ENCODE measurements around the gene TRAFD1. TPM values are rescaled to one million over a fixed set of nuclear protein-coding genes. Genes with fewer than 3 reads are reported as not detected.

Gene TRAFD1
- total and polyA plus RNA-seq, 4 donors: 16.9 to 43.1 (median 37.8) TPM

DNA sequence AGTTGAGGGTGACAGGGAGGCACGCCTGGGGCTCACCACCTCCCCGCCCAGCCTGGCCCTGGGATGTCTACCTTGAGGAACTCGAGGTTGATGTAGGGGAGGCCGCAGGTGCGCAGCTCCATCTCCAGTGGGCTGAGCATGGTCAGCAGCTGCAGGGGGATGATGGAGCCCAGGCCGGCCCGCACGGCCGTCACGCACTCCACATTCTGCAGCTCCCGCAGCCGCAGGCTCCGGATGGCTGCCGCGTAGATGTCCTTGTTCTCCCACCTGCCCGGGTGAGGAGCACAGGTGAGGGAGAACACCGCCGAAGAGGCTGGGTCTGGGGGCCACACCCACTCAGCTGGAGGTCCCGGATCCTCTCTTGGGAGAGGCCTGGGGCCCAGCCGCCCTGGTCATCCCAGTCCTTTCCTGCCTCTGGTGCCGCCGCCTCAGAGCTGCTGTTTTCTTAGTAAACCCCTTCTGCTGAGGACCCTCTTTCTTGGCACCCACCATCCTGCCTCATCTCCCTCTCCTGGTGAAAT lies 38.2 kb downstream of the TRAFD1 start:
- DNase-seq (no peak), ATAC-seq (ENCODE audit: insufficient read depth, low FRiP score) (no peak)
- Histone ChIP-seq H3K4me3 (no peak overlapping the region), H3K27ac (ENCODE audit: low read depth in 1 of 2, low read length in 1 of 2) (no peak overlapping the region), H3K9me3 (ENCODE audit: control insufficient read depth in 4 of 4, insufficient read depth in 3 of 4, low read length in 3 of 4) (peaks cover 0 to 5% (median under 1%) of the 10 kb centered on the region in 4 donors), H3K4me1 (ENCODE audit: control insufficient read depth in 5 of 5, insufficient read depth in 5 of 5, low read length in 5 of 5) (no peaks in the 10 kb centered on the region), H3K9ac (ENCODE audit: insufficient read depth in 1 of 2, low read length in 2 of 2) (no peak overlapping the region), H3K36me3 (ENCODE audit: control insufficient read depth in 4 of 4, insufficient read depth in 4 of 4, low read length in 4 of 4) (peaks cover 3 to 51% (median 37%) of the 10 kb centered on the region in 4 donors), H3K27me3 (ENCODE audit: control insufficient read depth in 3 of 3, insufficient read depth in 3 of 3, low read length in 2 of 3) (no peaks in the 10 kb centered on the region)
- WGBS, 2 donors: 95 to 96% methylated on average over 22 of the region's 22 CpGs
- TF ChIP-seq, protein P1, sequence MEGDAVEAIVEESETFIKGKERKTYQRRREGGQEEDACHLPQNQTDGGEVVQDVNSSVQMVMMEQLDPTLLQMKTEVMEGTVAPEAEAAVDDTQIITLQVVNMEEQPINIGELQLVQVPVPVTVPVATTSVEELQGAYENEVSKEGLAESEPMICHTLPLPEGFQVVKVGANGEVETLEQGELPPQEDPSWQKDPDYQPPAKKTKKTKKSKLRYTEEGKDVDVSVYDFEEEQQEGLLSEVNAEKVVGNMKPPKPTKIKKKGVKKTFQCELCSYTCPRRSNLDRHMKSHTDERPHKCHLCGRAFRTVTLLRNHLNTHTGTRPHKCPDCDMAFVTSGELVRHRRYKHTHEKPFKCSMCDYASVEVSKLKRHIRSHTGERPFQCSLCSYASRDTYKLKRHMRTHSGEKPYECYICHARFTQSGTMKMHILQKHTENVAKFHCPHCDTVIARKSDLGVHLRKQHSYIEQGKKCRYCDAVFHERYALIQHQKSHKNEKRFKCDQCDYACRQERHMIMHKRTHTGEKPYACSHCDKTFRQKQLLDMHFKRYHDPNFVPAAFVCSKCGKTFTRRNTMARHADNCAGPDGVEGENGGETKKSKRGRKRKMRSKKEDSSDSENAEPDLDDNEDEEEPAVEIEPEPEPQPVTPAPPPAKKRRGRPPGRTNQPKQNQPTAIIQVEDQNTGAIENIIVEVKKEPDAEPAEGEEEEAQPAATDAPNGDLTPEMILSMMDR (IDR thresholded peaks at IDR 0.05; ENCODE audit: control extremely low read depth, extremely low read depth): no peak

DNA sequence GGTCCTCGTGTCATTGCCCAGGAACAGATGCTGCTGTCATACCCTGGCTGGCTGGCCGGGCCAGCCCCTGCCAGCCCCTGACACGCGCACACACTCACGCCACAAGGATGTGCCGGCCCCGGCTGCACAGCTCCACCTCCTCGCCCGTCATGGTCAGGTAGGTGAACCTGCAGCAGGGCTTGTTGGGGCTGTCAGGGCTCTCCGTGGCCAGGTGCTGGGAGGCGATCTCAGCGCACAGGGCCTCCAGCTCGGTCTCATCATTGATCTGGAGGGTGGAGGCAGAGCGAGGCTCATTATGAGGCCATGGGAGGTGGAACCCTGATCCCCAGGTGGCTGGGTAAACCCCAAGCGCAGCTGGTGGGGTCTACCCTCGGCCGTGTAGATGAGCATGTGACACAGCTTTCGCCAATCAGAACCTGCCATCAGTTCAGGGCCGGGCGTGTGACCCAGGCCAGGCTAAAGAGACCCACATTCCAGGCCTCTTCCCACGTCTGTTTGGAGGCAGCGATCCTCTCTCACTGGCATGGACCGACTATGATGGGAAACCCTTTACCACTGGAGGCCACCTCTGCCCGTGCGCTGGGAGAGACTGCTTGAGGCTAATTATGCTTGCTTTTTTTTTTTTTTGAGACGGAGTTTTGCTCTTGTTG lies 38.8 kb downstream of the TRAFD1 start:
- Histone ChIP-seq H3K36me3 (ENCODE audit: control insufficient read depth in 4 of 4, insufficient read depth in 4 of 4, low read length in 4 of 4) (peaks cover 3 to 51% (median 33%) of the 10 kb centered on the region in 4 donors), H3K9ac (ENCODE audit: insufficient read depth in 1 of 2, low read length in 2 of 2) (no peak overlapping the region), H3K27ac (ENCODE audit: low read depth in 1 of 2, low read length in 1 of 2) (no peak overlapping the region), H3K9me3 (ENCODE audit: control insufficient read depth in 4 of 4, insufficient read depth in 3 of 4, low read length in 3 of 4) (peaks cover 0 to 3% (median 0%) of the 10 kb centered on the region in 4 donors), H3K4me3 (no peak overlapping the region), H3K27me3 (ENCODE audit: control insufficient read depth in 3 of 3, insufficient read depth in 3 of 3, low read length in 2 of 3) (no peaks in the 10 kb centered on the region), H3K4me1 (ENCODE audit: control insufficient read depth in 5 of 5, insufficient read depth in 5 of 5, low read length in 5 of 5) (no peaks in the 10 kb centered on the region)
- 92 to 94% methylated on average over 26 of the region's 26 CpGs for WGBS, 2 donors
- TF ChIP-seq, protein P1 (IDR thresholded peaks at IDR 0.05; ENCODE audit: control extremely low read depth, extremely low read depth): no peak
- DNase-seq: no peak
- no peak for ATAC-seq (ENCODE audit: insufficient read depth, low FRiP score)

DNA sequence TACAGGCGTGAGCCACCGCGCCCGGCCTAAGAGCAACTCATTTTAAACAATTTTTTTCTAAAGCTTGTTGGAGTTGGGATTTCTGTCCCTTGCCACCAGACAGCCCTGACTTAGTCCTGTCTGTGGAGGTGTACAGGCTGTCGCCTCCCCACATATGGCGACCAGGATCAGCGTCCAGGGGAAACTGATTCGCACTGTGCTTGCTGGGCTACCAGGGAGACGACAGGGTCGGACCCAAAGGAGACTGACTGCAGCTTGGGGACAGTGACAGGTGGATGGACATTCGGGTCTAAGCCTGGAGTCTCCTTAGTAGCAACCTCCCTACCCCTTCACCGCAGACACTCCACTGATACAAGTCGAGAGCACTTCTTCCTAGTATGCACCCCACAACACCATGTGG lies 40.3 kb downstream of the TRAFD1 start:
- Histone ChIP-seq H3K4me1 (ENCODE audit: control insufficient read depth in 5 of 5, insufficient read depth in 5 of 5, low read length in 5 of 5) (no peaks in the 10 kb centered on the region), H3K9me3 (ENCODE audit: control insufficient read depth in 4 of 4, insufficient read depth in 3 of 4, low read length in 3 of 4) (peaks cover 0 to 3% (median 0%) of the 10 kb centered on the region in 4 donors), H3K27ac (ENCODE audit: low read depth in 1 of 2, low read length in 1 of 2) (no peak overlapping the region), H3K4me3 (no peak overlapping the region), H3K36me3 (ENCODE audit: control insufficient read depth in 4 of 4, insufficient read depth in 4 of 4, low read length in 4 of 4) (peaks cover 0 to 54% (median 23%) of the 10 kb centered on the region in 4 donors), H3K9ac (ENCODE audit: insufficient read depth in 1 of 2, low read length in 2 of 2) (no peak overlapping the region), H3K27me3 (ENCODE audit: control insufficient read depth in 3 of 3, insufficient read depth in 3 of 3, low read length in 2 of 3) (no peaks in the 10 kb centered on the region)
- 99% methylated on average over 13 of the region's 13 CpGs for WGBS, 2 donors
- TF ChIP-seq, protein P1 (IDR thresholded peaks at IDR 0.05; ENCODE audit: control extremely low read depth, extremely low read depth): no peak
- no peak for ATAC-seq (ENCODE audit: insufficient read depth, low FRiP score)
- DNase-seq: no peak

All from lung (tissue), 12 donors.